Measurements from ENCODE around the gene EGFL7.
A peak's percentile ranks its signal among the peaks of the same experiment; 100 is the strongest.

The EGFL7 gene

GRCh38 chr9:136643596-136644342 is 18.9 kb upstream of the EGFL7 start:
- DNase-seq = no peak

GRCh38 chr9:136644343-136644592 is 18.4 kb upstream of the EGFL7 start:
- DNase-seq = peak in 7 of 56 donors; percentile 12 to 68 (median 42)

GRCh38 chr9:136644593-136645351 is 17.9 kb upstream of the EGFL7 start:
- DNase-seq = peak in 24 of 56 donors; percentile 9 to 69 (median 31)

GRCh38 chr9:136645352-136645902 is 17.3 kb upstream of the EGFL7 start:
- DNase-seq = no peak

GRCh38 chr9:136645903-136646754 is 16.6 kb upstream of the EGFL7 start:
- DNase-seq = no peak

- no peak for DNase-seq
Measured at GRCh38 chr9:136646827-136647711, 15.6 kb upstream of the EGFL7 start.

- DNase-seq = no peak
Measured at GRCh38 chr9:136648751-136649150, 14.0 kb upstream of the EGFL7 start.

GRCh38 chr9:136650021-136650420 is 12.7 kb upstream of the EGFL7 start:
- no peak for DNase-seq

GRCh38 chr9:136650648-136651047 is 12.1 kb upstream of the EGFL7 start:
- DNase-seq = no peak

GRCh38 chr9:136651860-136652259 is 10.9 kb upstream of the EGFL7 start:
- no peak for DNase-seq

GRCh38 chr9:136653323-136654079 is 9.2 kb upstream of the EGFL7 start:
- DNase-seq = peak in 1 of 56 donors; percentile 11

GRCh38 chr9:136654820-136655535 is 7.7 kb upstream of the EGFL7 start:
- DNase-seq = no peak

GRCh38 chr9:136655536-136656182 is 7.1 kb upstream of the EGFL7 start:
- no peak for DNase-seq

- DNase-seq = no peak
Measured at GRCh38 chr9:136656183-136656738, 6.5 kb upstream of the EGFL7 start.

- DNase-seq = no peak
Measured at GRCh38 chr9:136656795-136657611, 5.7 kb upstream of the EGFL7 start.

- no peak for DNase-seq
Measured at GRCh38 chr9:136657974-136658848, 4.5 kb upstream of the EGFL7 start.

Data from amygdala (tissue), 56 donors.